NCI-H1092 treated with DMSO at 0.1 percent for 48 hours (cell line): Measurements from ENCODE around the gene PARD6A.
A peak's percentile ranks its signal among the peaks of the same experiment; 100 is the strongest.

Source experiments
- DNase-seq: peaks from one replicate; lab custom pipeline; 2025; lab: John Stamatoyannopoulos, UW

PARD6A gene

GRCh38 chr16:67666559-67667452 lies 6.0 kb downstream of the PARD6A start, which contains the start of the genes C16orf86 and ENKD1:
C16orf86 (plus strand) TSS chr16:67666814; CDS start chr16:67666971, 157 bp downstream.
ENKD1 (minus strand) TSS chr16:67666750; CDS start chr16:67666442, 308 bp downstream.
- peak; percentile 75 for DNase-seq

GRCh38 chr16:67667453-67667816 lies 6.7 kb downstream of the PARD6A start:
- no peak for DNase-seq

GRCh38 chr16:67667817-67668494 lies 7.2 kb downstream of the PARD6A start:
- peak; percentile 92 for DNase-seq

- no peak for DNase-seq
These were observed 7.9 kb downstream of the PARD6A start for GRCh38 chr16:67668495-67669157.

- no peak for DNase-seq
These were observed 8.8 kb downstream of the PARD6A start for GRCh38 chr16:67669499-67670101.

- no peak for DNase-seq
These were observed 11.5 kb downstream of the PARD6A start for GRCh38 chr16:67672306-67672705.

GRCh38 chr16:67672739-67673662 lies 12.2 kb downstream of the PARD6A start:
- DNase-seq, result peak; percentile 47

GRCh38 chr16:67673712-67674580 lies 13.2 kb downstream of the PARD6A start:
- peak; percentile 37 for DNase-seq

GRCh38 chr16:67674851-67675578 lies 14.3 kb downstream of the PARD6A start:
- no peak for DNase-seq

GRCh38 chr16:67675579-67675935 lies 14.8 kb downstream of the PARD6A start:
- DNase-seq, result no peak

GRCh38 chr16:67675999-67676398 lies 15.2 kb downstream of the PARD6A start:
- no peak for DNase-seq

GRCh38 chr16:67676516-67676915 lies 15.8 kb downstream of the PARD6A start:
- DNase-seq, result no peak

GRCh38 chr16:67676939-67677338 lies 16.2 kb downstream of the PARD6A start:
- DNase-seq, result no peak

- DNase-seq, result no peak
These were observed 17.0 kb downstream of the PARD6A start for GRCh38 chr16:67677712-67678111.

- DNase-seq, result no peak
These were observed 17.7 kb downstream of the PARD6A start for GRCh38 chr16:67678354-67679023.

GRCh38 chr16:67679935-67680897 lies 19.5 kb downstream of the PARD6A start:
- no peak for DNase-seq

- DNase-seq, result no peak
These were observed 23.0 kb downstream of the PARD6A start for GRCh38 chr16:67683767-67684166.
